Osteoblast (primary cell): ENCODE data around the gene XYLT1. TPM values are rescaled to one million over a fixed set of nuclear protein-coding genes. Genes with fewer than 3 reads are reported as not detected.

ENCODE experiments used
- DNase-seq: peaks from one replicate; pipeline ENCODE4 v3.0.0; 2011; ENCODE audit warnings: low spot score, mixed read lengths; ENCODE audit not compliant: insufficient read length; ENCODE audit errors: missing footprints
- H2AFZ ChIP-seq: 2 replicates; pipeline ENCODE4 v1.6.0; 2011; ENCODE audit warnings: mild to moderate bottlenecking, low read length
- H3K27ac ChIP-seq: 2 replicates; pipeline ENCODE4 v1.5.1; 2011; ENCODE audit warnings: mild to moderate bottlenecking, low read depth, low read length, moderate library complexity
- H3K27me3 ChIP-seq: 2 replicates; pipeline ENCODE4 v1.6.0; 2012; ENCODE audit warnings: mild to moderate bottlenecking, control low read depth, inconsistent platforms, low read length, moderate library complexity; ENCODE audit not compliant: insufficient read depth
- H3K36me3 ChIP-seq: 2 replicates; pipeline ENCODE4 v1.5.1; 2011; ENCODE audit warnings: mild to moderate bottlenecking, low read length, control low read depth, moderate library complexity; ENCODE audit not compliant: insufficient read depth
- H3K4me1 ChIP-seq: 2 replicates; pipeline ENCODE4 v1.5.1; 2011; ENCODE audit warnings: mild to moderate bottlenecking, low read length, control low read depth, moderate library complexity; ENCODE audit not compliant: insufficient read depth
- H3K4me2 ChIP-seq: 2 replicates; pipeline ENCODE4 v1.6.0; 2011; ENCODE audit warnings: mild to moderate bottlenecking, low read length; ENCODE audit not compliant: insufficient read depth
- H3K4me3 ChIP-seq: fragments of 200-600 bp; sonication (generic); 3 replicates; pipeline ENCODE4 v1.5.1; 2012; ENCODE audit warnings: mild to moderate bottlenecking, low read length, inconsistent platforms; ENCODE audit not compliant: insufficient read depth
- H3K79me2 ChIP-seq: 2 replicates; pipeline ENCODE4 v1.6.0; 2012; ENCODE audit warnings: mild to moderate bottlenecking, low read length, control low read depth, inconsistent platforms; ENCODE audit not compliant: insufficient read depth
- H3K9me3 ChIP-seq: 2 replicates; pipeline ENCODE4 v1.5.1; 2011; ENCODE audit warnings: low read depth, low read length, control low read depth
- H4K20me1 ChIP-seq: 2 replicates; pipeline ENCODE4 v1.6.0; 2012; ENCODE audit warnings: mild to moderate bottlenecking, low read length, control low read depth; ENCODE audit not compliant: insufficient read depth
- CTCF ChIP-seq: IDR thresholded peaks from 2 replicates; pipeline ENCODE4 v1.5.1; 2011; ENCODE audit warnings: mild to moderate bottlenecking, low read depth, low read length, moderate library complexity; ENCODE audit errors: extremely low read depth
- total RNA-seq: library from RNA; depleted of rRNA; stranded (reverse); fragments of >200 nt; gene quantifications from 2 replicates; pipeline ENCODE4 v1.2.3, GENCODE V29; 2012

XYLT1 gene
- total RNA-seq, 1 donor: 43.4 TPM

DNA sequence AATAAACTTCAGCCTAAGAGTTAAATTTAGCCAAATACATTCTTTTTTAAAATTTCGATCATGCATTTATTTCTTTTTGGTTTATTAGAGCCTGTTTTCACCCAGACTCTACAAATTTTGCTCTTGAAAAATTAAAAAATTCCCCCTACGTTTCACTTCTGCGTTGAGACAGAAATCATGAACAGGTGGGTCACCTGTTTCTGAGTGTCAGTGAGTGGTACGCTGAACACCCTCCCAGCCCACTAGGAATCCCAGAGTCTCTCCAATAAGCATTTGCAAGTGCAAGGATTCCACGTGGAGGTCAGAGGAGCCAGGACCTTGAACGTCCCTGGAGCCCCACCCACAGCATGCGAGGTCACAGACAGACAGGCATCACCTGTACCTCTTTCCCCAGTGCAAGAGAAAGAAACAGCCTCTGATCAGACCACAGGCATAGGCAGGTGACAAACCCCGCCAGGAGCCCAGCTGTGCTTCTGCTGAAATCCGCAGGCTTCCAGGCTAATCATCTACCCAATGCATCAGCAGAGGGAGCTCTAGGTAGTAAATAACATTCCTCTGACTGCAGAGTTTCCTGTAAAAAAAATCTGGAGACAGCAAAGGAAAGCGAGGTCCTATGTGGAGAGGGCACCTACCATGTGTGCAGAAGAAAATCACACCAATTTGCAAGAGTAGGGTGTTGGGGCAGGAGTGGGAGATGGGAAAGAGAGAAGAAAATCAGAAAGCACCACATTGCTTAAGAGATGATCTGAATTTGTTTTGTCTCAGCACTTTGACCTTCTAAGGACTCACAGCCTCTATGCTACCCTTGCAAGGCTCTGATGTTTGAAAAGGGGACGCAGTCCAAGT is 5.9 kb upstream of the XYLT1 start:
- no peak overlapping the region for H3K27ac ChIP-seq
- H3K27me3 ChIP-seq: peaks cover 7% of the 10 kb centered on the region
- H4K20me1 ChIP-seq: no peaks in the 10 kb centered on the region
- TF ChIP-seq CTCF: peak; percentile 76
- no peak overlapping the region for H3K4me3 ChIP-seq
- H3K36me3 ChIP-seq: no peaks in the 10 kb centered on the region
- H3K9me3 ChIP-seq: no peaks in the 10 kb centered on the region
- peak; percentile 93 for DNase-seq
- peaks cover 14% of the 10 kb centered on the region for H3K4me1 ChIP-seq
- no peaks in the 10 kb centered on the region for H3K79me2 ChIP-seq
- H3K4me2 ChIP-seq: no peak overlapping the region
- H2AFZ ChIP-seq: no peak overlapping the region

- Histone ChIP-seq H3K27me3 (peaks cover 4% of the 10 kb centered on the region), H3K4me3 (no peak overlapping the region), H3K27ac (no peak overlapping the region), H3K36me3 (no peaks in the 10 kb centered on the region), H2AFZ (no peak overlapping the region), H3K79me2 (peaks cover 2% of the 10 kb centered on the region), H4K20me1 (peaks cover under 1% of the 10 kb centered on the region), H3K4me1 (peaks cover 21% of the 10 kb centered on the region), H3K4me2 (no peak overlapping the region), H3K9me3 (no peaks in the 10 kb centered on the region)
- DNase-seq: no peak
- TF ChIP-seq CTCF: no peak
These were observed 4.3 kb upstream of the XYLT1 start for GRCh38 chr16:17475104-17475503.

DNA sequence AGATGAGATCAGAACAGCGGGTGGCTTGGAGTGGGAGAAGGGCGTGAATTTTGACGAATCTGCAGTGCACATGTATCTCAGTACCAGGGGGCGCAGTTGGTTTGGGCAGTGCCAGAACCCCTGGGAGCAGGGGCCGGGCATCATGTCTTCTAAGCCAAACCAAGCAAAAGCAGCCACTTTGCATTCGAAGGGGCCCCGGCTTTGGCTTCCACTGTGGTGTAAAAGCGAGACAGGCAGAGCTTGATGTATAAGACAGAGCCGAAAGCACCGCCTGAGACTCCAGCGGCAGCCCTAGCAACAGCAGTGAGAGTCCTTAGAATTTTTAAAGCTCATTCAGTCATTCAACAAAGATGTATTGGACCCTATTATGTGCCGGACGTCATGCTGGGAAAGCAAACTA is 3.8 kb upstream of the XYLT1 start:
- no peak overlapping the region for H3K27ac ChIP-seq
- H4K20me1 ChIP-seq: peaks cover 4% of the 10 kb centered on the region
- H3K4me2 ChIP-seq: no peak overlapping the region
- peaks cover 4% of the 10 kb centered on the region for H3K27me3 ChIP-seq
- no peak for TF ChIP-seq CTCF
- no peak overlapping the region for H3K4me3 ChIP-seq
- peaks cover 21% of the 10 kb centered on the region for H3K4me1 ChIP-seq
- peak overlapping the region; percentile 35 for H2AFZ ChIP-seq
- H3K36me3 ChIP-seq: no peaks in the 10 kb centered on the region
- H3K79me2 ChIP-seq: peaks cover 5% of the 10 kb centered on the region
- peak; percentile 65 for DNase-seq
- H3K9me3 ChIP-seq: no peaks in the 10 kb centered on the region

- peak overlapping the region; percentile 35 for H2AFZ ChIP-seq
- no peaks in the 10 kb centered on the region for H3K36me3 ChIP-seq
- H3K4me2 ChIP-seq: no peak overlapping the region
- peaks cover 4% of the 10 kb centered on the region for H3K27me3 ChIP-seq
- H3K4me3 ChIP-seq: no peak overlapping the region
- H4K20me1 ChIP-seq: peaks cover 7% of the 10 kb centered on the region
- H3K79me2 ChIP-seq: peaks cover 5% of the 10 kb centered on the region
- no peaks in the 10 kb centered on the region for H3K9me3 ChIP-seq
- TF ChIP-seq CTCF: peak; percentile 26
- H3K4me1 ChIP-seq: peaks cover 26% of the 10 kb centered on the region
- DNase-seq: no peak
- H3K27ac ChIP-seq: no peak overlapping the region
These were observed 3.3 kb upstream of the XYLT1 start for GRCh38 chr16:17474037-17474436.
